Fibroblast of lung (primary cell): ENCODE data around the gene ZNRF3. TPM values are rescaled to one million over a fixed set of nuclear protein-coding genes. Genes with fewer than 3 reads are reported as not detected.

Experiments used
- DNase-seq, 2 donors: peaks; one replicate each; pipeline versions ENCODE4 v3.0.0 to v3.0.0-alpha.2; 2010; ENCODE audit warnings: low read depth in 2 of 2
- H2AFZ ChIP-seq: 2 replicates; pipeline ENCODE4 v1.5.1; 2012; ENCODE audit warnings: low read length, control low read depth, inconsistent platforms
- H3K27ac ChIP-seq: 2 replicates; pipeline ENCODE4 v1.5.1; 2011; ENCODE audit warnings: low read length, control low read depth; ENCODE audit not compliant: insufficient read depth
- H3K27me3 ChIP-seq: 2 replicates; pipeline ENCODE4 v1.5.1; 2011; ENCODE audit warnings: mild to moderate bottlenecking, low read length; ENCODE audit not compliant: control insufficient read depth, insufficient read depth
- H3K36me3 ChIP-seq: 2 replicates; pipeline ENCODE4 v1.5.1; 2011; ENCODE audit warnings: low read length; ENCODE audit not compliant: control insufficient read depth, insufficient read depth
- H3K4me1 ChIP-seq: 2 replicates; pipeline ENCODE4 v1.5.1; 2011; ENCODE audit warnings: low read length; ENCODE audit not compliant: control insufficient read depth, insufficient read depth; ENCODE audit errors: extremely low read depth
- H3K4me2 ChIP-seq: 2 replicates; pipeline ENCODE4 v1.5.1; 2011; ENCODE audit warnings: low read length, control low read depth; ENCODE audit not compliant: insufficient read depth; ENCODE audit errors: extremely low read depth
- H3K4me3 ChIP-seq, 4 experiments: fragments of 200-600 bp in 1 of 4; sonication (generic) in 1 of 4; replicated peaks in 1 of 4; 2 replicates each; pipeline ENCODE4 v1.5.1; 2011 to 2016; ENCODE audit warnings: low read length in 4 of 4, low read depth in 3 of 4, mild to moderate bottlenecking in 3 of 4, control low read depth in 2 of 4, inconsistent platforms in 1 of 4, mixed read lengths in 1 of 4; ENCODE audit not compliant: insufficient read depth in 1 of 4; ENCODE audit errors: control extremely low read depth in 1 of 4
- H3K79me2 ChIP-seq: 2 replicates; pipeline ENCODE4 v1.5.1; 2012; ENCODE audit warnings: mild to moderate bottlenecking, low read length, inconsistent platforms; ENCODE audit not compliant: control insufficient read depth, insufficient read depth
- H3K9ac ChIP-seq: 2 replicates; pipeline ENCODE4 v1.5.1; 2011; ENCODE audit warnings: mild to moderate bottlenecking, low read length, control low read depth; ENCODE audit not compliant: insufficient read depth
- H3K9me3 ChIP-seq: 2 replicates; pipeline ENCODE4 v1.5.1; 2012; ENCODE audit warnings: low read depth, low read length; ENCODE audit not compliant: control insufficient read depth, insufficient read depth
- H4K20me1 ChIP-seq: 2 replicates; pipeline ENCODE4 v1.5.1; 2011; ENCODE audit warnings: low read length; ENCODE audit not compliant: control insufficient read depth, insufficient read depth; ENCODE audit errors: extremely low read depth
- EZH2 ChIP-seq: IDR thresholded peaks from 2 replicates; pipeline ENCODE4 v1.5.1; 2012; ENCODE audit warnings: low read length, control low read depth, mild to moderate bottlenecking; ENCODE audit errors: missing control alignments
- polyA plus RNA-seq, 2 donors: library from polyadenylated mRNA; depleted of rRNA in 1 of 2; stranded (reverse) in 1 of 2; unstranded in 1 of 2; fragments of >200 nt; gene quantifications; 2 replicates each; pipeline ENCODE4 v1.2.1, GENCODE V29; 2011 to 2012; ENCODE audit warnings: missing spikeins in 1 of 2
- total RNA-seq: library from RNA; depleted of rRNA; stranded (reverse); fragments of >200 nt; gene quantifications from 2 replicates; pipeline ENCODE4 v1.2.1, GENCODE V29; 2014
- TF ChIP-seq, protein P1 (sequence below), 2 donors: IDR thresholded peaks in 1 of 2; conservative IDR thresholded peaks in 1 of 2; 1 replicate in 1 of 2; 2 replicates in 1 of 2; pipeline ENCODE4 v1.5.1; 2011 to 2012; ENCODE audit warnings: low read length in 2 of 2, control low read depth in 1 of 2, inconsistent platforms in 1 of 2, low read depth in 1 of 2, mild to moderate bottlenecking in 1 of 2

The ZNRF3 gene
- total and polyA plus RNA-seq, 2 donors (not counting 1 experiment from before 2014, with no cell fraction given), result 1.1 to 2.6 TPM

DNA sequence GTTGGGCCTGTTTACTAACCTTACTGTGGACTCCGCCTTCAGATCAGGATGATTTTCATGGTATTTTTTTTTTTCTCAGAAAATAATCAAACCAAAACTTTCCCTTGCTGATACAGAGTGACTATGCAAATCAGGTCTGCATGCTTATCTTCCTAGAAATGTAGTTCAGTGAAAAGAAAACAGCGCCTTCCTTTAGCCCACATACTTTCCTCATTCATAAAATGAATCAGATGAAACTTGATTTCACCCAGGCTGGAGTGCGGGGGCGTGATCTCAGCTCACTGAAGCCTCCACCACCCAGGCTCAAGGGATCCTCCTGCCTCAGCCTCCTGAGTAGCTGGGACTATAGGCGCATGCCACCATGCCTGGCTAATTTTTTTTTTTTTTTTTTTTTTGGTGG lies 26.0 kb downstream of the ZNRF3 start:
- TF ChIP-seq EZH2, result no peak
- TF ChIP-seq, protein P1, sequence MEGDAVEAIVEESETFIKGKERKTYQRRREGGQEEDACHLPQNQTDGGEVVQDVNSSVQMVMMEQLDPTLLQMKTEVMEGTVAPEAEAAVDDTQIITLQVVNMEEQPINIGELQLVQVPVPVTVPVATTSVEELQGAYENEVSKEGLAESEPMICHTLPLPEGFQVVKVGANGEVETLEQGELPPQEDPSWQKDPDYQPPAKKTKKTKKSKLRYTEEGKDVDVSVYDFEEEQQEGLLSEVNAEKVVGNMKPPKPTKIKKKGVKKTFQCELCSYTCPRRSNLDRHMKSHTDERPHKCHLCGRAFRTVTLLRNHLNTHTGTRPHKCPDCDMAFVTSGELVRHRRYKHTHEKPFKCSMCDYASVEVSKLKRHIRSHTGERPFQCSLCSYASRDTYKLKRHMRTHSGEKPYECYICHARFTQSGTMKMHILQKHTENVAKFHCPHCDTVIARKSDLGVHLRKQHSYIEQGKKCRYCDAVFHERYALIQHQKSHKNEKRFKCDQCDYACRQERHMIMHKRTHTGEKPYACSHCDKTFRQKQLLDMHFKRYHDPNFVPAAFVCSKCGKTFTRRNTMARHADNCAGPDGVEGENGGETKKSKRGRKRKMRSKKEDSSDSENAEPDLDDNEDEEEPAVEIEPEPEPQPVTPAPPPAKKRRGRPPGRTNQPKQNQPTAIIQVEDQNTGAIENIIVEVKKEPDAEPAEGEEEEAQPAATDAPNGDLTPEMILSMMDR (conservative IDR thresholded peaks at IDR 0.05 in 1 of 2, IDR thresholded peaks at IDR 0.05 in 1 of 2; ENCODE audit: low read depth in 1 of 2, low read length in 2 of 2), result no peak
- H3K27me3 ChIP-seq, result no peaks in the 10 kb centered on the region
- no peak overlapping the region for H3K4me3 ChIP-seq
- DNase-seq, result peak in 1 of 2 donors; percentile 76
- H3K4me2 ChIP-seq, result no peak overlapping the region
- H3K9ac ChIP-seq, result no peak overlapping the region
- H2AFZ ChIP-seq, result no peak overlapping the region
- H4K20me1 ChIP-seq, result no peaks in the 10 kb centered on the region
- no peak overlapping the region for H3K27ac ChIP-seq
- H3K9me3 ChIP-seq, result no peaks in the 10 kb centered on the region
- H3K4me1 ChIP-seq, result peaks cover 16% of the 10 kb centered on the region
- no peaks in the 10 kb centered on the region for H3K36me3 ChIP-seq
- peaks cover 2% of the 10 kb centered on the region for H3K79me2 ChIP-seq

DNA sequence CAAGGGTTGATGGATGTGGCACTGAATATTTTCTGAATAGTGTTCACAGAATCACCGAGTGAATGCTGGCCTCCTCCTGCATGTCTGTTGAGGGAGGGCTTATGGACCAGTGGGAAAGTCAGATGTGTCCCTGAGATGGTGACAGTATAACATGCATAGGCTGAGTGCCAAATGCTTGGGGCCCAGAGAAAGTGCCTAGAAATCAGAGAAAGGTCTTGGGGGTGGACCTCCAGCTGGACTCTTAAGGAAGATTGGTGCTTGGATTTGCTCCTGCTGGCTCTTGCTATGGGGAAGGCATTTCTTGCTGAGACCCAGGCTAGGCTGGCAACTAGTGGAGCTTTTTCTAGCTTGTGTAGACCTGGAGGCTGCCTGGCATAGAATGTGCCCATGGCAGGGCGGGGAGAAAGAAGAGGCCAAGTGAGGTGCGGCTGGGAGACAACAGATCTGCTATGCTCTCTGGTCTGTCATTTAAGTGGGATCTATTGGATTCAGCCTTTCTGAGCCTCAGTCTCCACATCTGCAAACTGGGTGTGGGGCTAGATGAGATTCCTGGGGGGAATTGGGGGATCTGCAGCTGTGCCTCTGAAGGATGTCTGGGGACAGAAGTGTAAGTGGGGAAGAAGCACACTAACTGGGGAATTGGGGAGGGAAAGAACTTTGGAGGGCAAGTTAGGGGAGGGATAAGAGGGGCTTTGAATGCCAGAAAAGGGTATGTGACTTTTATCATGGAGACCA lies 27.4 kb downstream of the ZNRF3 start:
- Histone ChIP-seq H3K9ac (no peak overlapping the region), H4K20me1 (no peaks in the 10 kb centered on the region), H3K9me3 (no peaks in the 10 kb centered on the region), H3K4me2 (no peak overlapping the region), H3K4me3 (no peak overlapping the region), H3K4me1 (peaks cover 13% of the 10 kb centered on the region), H3K27me3 (no peaks in the 10 kb centered on the region), H3K79me2 (peaks cover 2% of the 10 kb centered on the region), H3K27ac (no peak overlapping the region), H2AFZ (no peak overlapping the region), H3K36me3 (no peaks in the 10 kb centered on the region)
- TF ChIP-seq EZH2, result no peak
- TF ChIP-seq, protein P1 (conservative IDR thresholded peaks at IDR 0.05 in 1 of 2, IDR thresholded peaks at IDR 0.05 in 1 of 2; ENCODE audit: low read depth in 1 of 2, low read length in 2 of 2), result no peak
- DNase-seq, result no peak

DNA sequence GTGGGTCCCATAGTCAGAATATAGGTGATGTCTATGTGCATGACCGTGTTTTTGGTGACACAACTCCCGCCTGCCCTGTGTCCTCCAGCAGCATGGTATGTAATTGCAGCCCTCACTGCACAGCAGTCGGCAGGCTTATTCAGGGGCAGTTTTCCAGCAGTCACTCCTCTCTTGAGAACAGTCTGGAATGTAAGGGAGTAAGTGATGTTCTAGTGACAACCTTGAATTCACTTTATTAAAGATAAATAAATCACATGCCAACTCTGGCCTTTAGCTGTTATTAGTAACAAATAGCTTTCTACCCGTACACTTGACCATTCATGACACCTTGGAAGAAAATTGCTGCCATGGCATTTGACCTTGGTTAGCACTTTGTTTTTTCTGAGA lies 27.9 kb downstream of the ZNRF3 start:
- Histone ChIP-seq H3K27me3 (no peaks in the 10 kb centered on the region), H2AFZ (no peak overlapping the region), H3K9me3 (no peaks in the 10 kb centered on the region), H3K4me3 (no peak overlapping the region), H3K9ac (no peak overlapping the region), H3K79me2 (peaks cover 2% of the 10 kb centered on the region), H3K36me3 (no peaks in the 10 kb centered on the region), H4K20me1 (no peaks in the 10 kb centered on the region), H3K4me2 (peak overlapping the region; percentile 38), H3K4me1 (peaks cover 13% of the 10 kb centered on the region), H3K27ac (no peak overlapping the region)
- TF ChIP-seq, protein P1 (conservative IDR thresholded peaks at IDR 0.05 in 1 of 2, IDR thresholded peaks at IDR 0.05 in 1 of 2; ENCODE audit: low read depth in 1 of 2, low read length in 2 of 2), result no peak
- TF ChIP-seq EZH2, result no peak
- no peak for DNase-seq
